NB4 (cell line): ENCODE data around the gene BCAT1.
"Not testable (repeated sequence)": the region's sequence is repeated elsewhere in the genome, so short reads cannot be mapped to it uniquely, and the experiment has no call there.

ENCODE experiments used
- DNase-seq: peaks from one replicate; pipeline ENCODE4 v3.0.0; 2010; ENCODE audit warnings: low read depth
- H3K4me3 ChIP-seq: one replicate; pipeline ENCODE4 v1.5.1; 2011; ENCODE audit warnings: mild to moderate bottlenecking, low read depth, low read length, moderate library complexity
- CTCF ChIP-seq: IDR thresholded peaks from one replicate; pipeline ENCODE4 v1.5.1; 2012; ENCODE audit warnings: low read depth, low read length
- MAX ChIP-seq: IDR thresholded peaks from 2 replicates; pipeline ENCODE4 v1.6.1; 2011; ENCODE audit warnings: low read depth, low read length
- MYC ChIP-seq: IDR thresholded peaks from 2 replicates; pipeline ENCODE4 v1.6.1; 2011; ENCODE audit warnings: low read depth, low read length
- POLR2A ChIP-seq: IDR thresholded peaks from 2 replicates; pipeline ENCODE4 v1.6.1; 2011; ENCODE audit warnings: mild to moderate bottlenecking; ENCODE audit not compliant: insufficient read length; ENCODE audit errors: extremely low read depth

The BCAT1 gene

GRCh38 chr12:24966951-24967564, 18.2 kb upstream of the BCAT1 start:
- TF ChIP-seq MAX (no peak), MYC (no peak), POLR2A (no peak), CTCF (no peak)
- no peak for DNase-seq
- no peak overlapping the region for H3K4me3 ChIP-seq

GRCh38 chr12:24964342-24964741, 15.4 kb upstream of the BCAT1 start:
- no peak for DNase-seq
- H3K4me3 ChIP-seq = no peak overlapping the region
- TF ChIP-seq POLR2A (no peak), MAX (no peak), MYC (no peak), CTCF (no peak)

GRCh38 chr12:24960222-24960855, 11.4 kb upstream of the BCAT1 start:
- H3K4me3 ChIP-seq = no peak overlapping the region
- TF ChIP-seq POLR2A = no peak
- no peak for TF ChIP-seq MYC
- TF ChIP-seq CTCF = peak; percentile 99
- no peak; the same call in 1 of the 2 replicates for TF ChIP-seq MAX
- DNase-seq = peak; percentile 80

DNA sequence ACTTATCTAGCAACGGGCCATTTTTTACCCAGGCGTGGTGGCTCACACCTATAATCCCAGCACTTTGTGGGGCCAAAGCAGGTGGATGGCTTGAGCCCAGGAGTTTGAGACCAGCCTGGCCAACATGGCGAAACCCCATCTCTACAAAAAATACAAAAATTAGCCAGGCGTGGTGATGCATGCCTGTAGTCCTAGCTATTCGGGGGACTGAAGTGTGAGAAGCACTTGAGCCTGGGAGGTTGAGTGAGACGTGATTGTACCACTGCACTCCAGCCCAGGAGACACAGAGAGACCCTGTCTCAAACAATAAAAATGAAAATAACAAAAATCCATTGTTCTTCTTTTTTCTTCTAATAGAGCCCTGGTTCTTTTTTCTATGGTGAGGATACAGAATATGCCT, 7.5 kb upstream of the BCAT1 start:
- not testable (repeated sequence) for H3K4me3 ChIP-seq, DNase-seq

DNA sequence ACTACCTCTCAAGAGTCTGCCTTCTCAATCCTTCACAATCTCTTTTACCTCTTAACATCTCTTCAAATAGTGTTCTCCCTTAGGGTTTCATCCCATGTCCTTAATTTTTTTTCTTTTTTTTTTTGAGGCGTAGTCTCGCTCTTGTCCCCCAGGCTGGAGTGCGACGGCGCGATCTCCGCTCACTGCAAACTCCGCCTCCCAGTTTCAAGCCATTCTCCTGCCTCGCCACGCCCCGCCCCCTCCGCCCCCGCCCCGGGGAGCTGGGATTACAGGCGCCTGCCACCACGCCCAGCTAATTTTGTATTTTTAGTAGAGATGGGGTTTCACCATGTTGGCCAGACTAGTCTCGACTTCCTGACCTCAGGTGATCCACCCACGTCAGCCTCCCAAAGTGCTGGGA, 7.0 kb upstream of the BCAT1 start:
- DNase-seq = no peak

More for the DNA sequence above, 7.0 kb upstream of the BCAT1 start:
- TF ChIP-seq MAX (no peak), POLR2A (no peak), CTCF (no peak), MYC (no peak)
- H3K4me3 ChIP-seq = no peak overlapping the region
